ENCODE results near the gene SEC14L2.

- no peak for TF ChIP-seq CTCF (IDR thresholded peaks at IDR 0.05)
- no peak for TF ChIP-seq POLR2A (IDR thresholded peaks at IDR 0.05)
Observed at GRCh38 chr22:30459181-30460052, 62.6 kb downstream of the SEC14L2 start.

Measured in adrenal gland (tissue), 5 donors.